Neural crest cell (in vitro differentiated cells): ENCODE data around the gene UNC5C. TPM values are rescaled to one million over a fixed set of nuclear protein-coding genes. Genes with fewer than 3 reads are reported as not detected.
A peak's percentile ranks its signal among the peaks of the same experiment; 100 is the strongest.

Experiments used
- DNase-seq: peaks from one replicate; pipeline ENCODE4 v3.0.0; 2021; ENCODE audit warnings: low read depth, mixed read lengths, low spot score
- H3K27ac Mint-ChIP-seq: one replicate; pipeline ENCODE4 v1.8.0; 2021; ENCODE audit warnings: mild to moderate bottlenecking, mixed read lengths; ENCODE audit not compliant: unreplicated experiment
- H3K27me3 Mint-ChIP-seq: 2 replicates; pipeline ENCODE4 v1.8.0; 2021; ENCODE audit warnings: low read depth, mild to moderate bottlenecking, mixed read lengths
- H3K36me3 Mint-ChIP-seq: 2 replicates; pipeline ENCODE4 v1.8.0; 2021; ENCODE audit warnings: low read depth, mild to moderate bottlenecking, mixed read lengths
- H3K4me1 Mint-ChIP-seq: 2 replicates; pipeline ENCODE4 v1.8.0; 2021; ENCODE audit warnings: mixed read lengths
- H3K4me3 Mint-ChIP-seq: one replicate; pipeline ENCODE4 v1.8.0; 2021; ENCODE audit warnings: mild to moderate bottlenecking, mixed read lengths
- H3K9me3 Mint-ChIP-seq: 2 replicates; pipeline ENCODE4 v1.8.0; 2021; ENCODE audit warnings: mixed read lengths
- CTCF ChIP-seq: fragments of 200-600 bp; sonication (generic); conservative IDR thresholded peaks from 2 replicates; pipeline ENCODE4 v1.5.0; 2021; ENCODE audit warnings: antibody characterized with exemption, mild to moderate bottlenecking
- total RNA-seq: library from RNA; stranded (reverse); gene quantifications from 2 replicates; pipeline ENCODE4 v1.2.1, GENCODE V29; 2021

UNC5C gene
- total RNA-seq, 1 donor from 2014 or later, result 6.5 TPM

- DNase-seq, result no peak
- Mint-ChIP-seq H3K27me3 (no peaks in the 10 kb centered on the region), H3K9me3 (no peaks in the 10 kb centered on the region), H3K4me1 (peaks cover 40% of the 10 kb centered on the region), H3K36me3 (no peaks in the 10 kb centered on the region), H3K27ac (no peak overlapping the region), H3K4me3 (no peak overlapping the region)
- no peak for TF ChIP-seq CTCF
These were observed 42.5 kb downstream of the UNC5C start for GRCh38 chr4:95506264-95506663.

- peak overlapping the region; percentile 93 for H3K27ac Mint-ChIP-seq
These were observed 43.0 kb downstream of the UNC5C start for GRCh38 chr4:95505799-95506198.

GRCh38 chr4:95505151-95505550, 43.6 kb downstream of the UNC5C start:
- Mint-ChIP-seq H3K4me3 (peak overlapping the region; percentile 35), H3K4me1 (peaks cover 33% of the 10 kb centered on the region), H3K9me3 (no peaks in the 10 kb centered on the region), H3K36me3 (no peaks in the 10 kb centered on the region), H3K27me3 (no peaks in the 10 kb centered on the region), H3K27ac (peak overlapping the region; percentile 93)
- TF ChIP-seq CTCF, result no peak
- no peak for DNase-seq

More at GRCh38 chr4:95505799-95506198, 43.0 kb downstream of the UNC5C start:
- Mint-ChIP-seq H3K9me3 (no peaks in the 10 kb centered on the region), H3K4me1 (peaks cover 35% of the 10 kb centered on the region), H3K4me3 (peak overlapping the region; percentile 5), H3K27me3 (no peaks in the 10 kb centered on the region), H3K36me3 (no peaks in the 10 kb centered on the region)
- TF ChIP-seq CTCF, result no peak
- DNase-seq, result no peak

GRCh38 chr4:95504501-95504900, 44.3 kb downstream of the UNC5C start:
- Mint-ChIP-seq H3K36me3 (no peaks in the 10 kb centered on the region), H3K9me3 (no peaks in the 10 kb centered on the region), H3K27me3 (no peaks in the 10 kb centered on the region), H3K4me1 (peaks cover 33% of the 10 kb centered on the region), H3K27ac (peak overlapping the region; percentile 2), H3K4me3 (no peak overlapping the region)
- TF ChIP-seq CTCF, result no peak
- no peak for DNase-seq

DNA sequence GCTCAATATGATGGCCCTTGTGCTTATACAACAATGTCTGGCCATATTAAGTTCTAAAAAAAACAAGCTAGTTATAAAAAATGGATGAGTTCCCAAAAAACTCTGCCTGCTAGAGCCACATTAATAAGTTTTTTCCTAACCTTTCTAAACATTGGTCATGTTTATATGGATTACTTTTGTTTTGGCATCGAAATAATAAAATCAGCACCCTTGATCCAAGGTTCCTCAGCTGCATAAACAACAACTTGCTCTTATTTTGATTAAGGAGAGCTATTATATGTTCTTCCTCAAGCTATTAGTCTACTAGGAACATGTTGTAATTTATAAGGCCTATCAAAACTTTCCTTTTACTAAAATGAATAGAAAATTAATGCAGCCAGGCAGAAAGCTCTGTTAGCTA, 48.4 kb downstream of the UNC5C start:
- no peak overlapping the region for H3K4me3 Mint-ChIP-seq
- DNase-seq, result no peak
- H3K9me3 Mint-ChIP-seq, result no peaks in the 10 kb centered on the region
- no peaks in the 10 kb centered on the region for H3K27me3 Mint-ChIP-seq
- no peaks in the 10 kb centered on the region for H3K36me3 Mint-ChIP-seq
- TF ChIP-seq CTCF, result no peak
- H3K4me1 Mint-ChIP-seq, result peaks cover 18% of the 10 kb centered on the region
- no peak overlapping the region for H3K27ac Mint-ChIP-seq

- H3K4me1 Mint-ChIP-seq, result peaks cover 8% of the 10 kb centered on the region
- no peak overlapping the region for H3K27ac Mint-ChIP-seq
- no peaks in the 10 kb centered on the region for H3K9me3 Mint-ChIP-seq
- H3K4me3 Mint-ChIP-seq, result no peak overlapping the region
- no peak for DNase-seq
- no peaks in the 10 kb centered on the region for H3K27me3 Mint-ChIP-seq
- no peaks in the 10 kb centered on the region for H3K36me3 Mint-ChIP-seq
- TF ChIP-seq CTCF, result no peak
These were observed 49.5 kb downstream of the UNC5C start for GRCh38 chr4:95499291-95499696.
